B cell (primary cell): ENCODE results near the gene ITLN1.
"Not testable (repeated sequence)": the region's sequence is repeated elsewhere in the genome, so short reads cannot be mapped to it uniquely, and the experiment has no call there.

Experiments used
- EZH2 ChIP-seq: IDR thresholded peaks from 2 replicates; pipeline ENCODE4 v1.6.1; 2012; ENCODE audit warnings: borderline replicate concordance, low read depth, mild to moderate bottlenecking, moderate library complexity, low read length; ENCODE audit not compliant: insufficient read depth, poor library complexity, severe bottlenecking
- TF ChIP-seq, protein P1 (sequence below): fragments of 200-600 bp; IDR thresholded peaks from one replicate; pipeline ENCODE4 v1.8.0; 2022; ENCODE audit warnings: antibody characterized with exemption, mild to moderate bottlenecking

DNA sequence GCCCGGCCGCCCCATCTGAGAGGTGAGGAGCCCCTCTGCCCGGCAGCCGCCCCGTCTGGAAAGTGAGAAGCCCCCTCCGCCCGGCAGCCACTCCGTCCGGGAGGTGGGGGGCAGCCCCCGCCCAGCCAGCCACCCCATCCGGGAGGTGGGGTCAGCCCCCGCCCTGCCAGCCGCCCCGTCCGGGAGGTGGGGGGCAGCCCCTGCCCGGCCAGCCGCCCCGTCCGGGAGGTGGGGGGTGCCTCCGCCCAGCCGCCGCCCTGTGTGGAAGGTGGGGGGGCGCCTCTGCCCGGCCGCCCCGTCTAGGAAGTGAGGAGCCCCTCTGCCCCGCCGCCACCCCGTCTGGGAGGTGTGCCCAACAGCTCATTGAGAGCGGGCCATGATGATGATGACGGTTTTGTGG is 48.3 kb upstream of the ITLN1 start:
- TF ChIP-seq, protein P1, sequence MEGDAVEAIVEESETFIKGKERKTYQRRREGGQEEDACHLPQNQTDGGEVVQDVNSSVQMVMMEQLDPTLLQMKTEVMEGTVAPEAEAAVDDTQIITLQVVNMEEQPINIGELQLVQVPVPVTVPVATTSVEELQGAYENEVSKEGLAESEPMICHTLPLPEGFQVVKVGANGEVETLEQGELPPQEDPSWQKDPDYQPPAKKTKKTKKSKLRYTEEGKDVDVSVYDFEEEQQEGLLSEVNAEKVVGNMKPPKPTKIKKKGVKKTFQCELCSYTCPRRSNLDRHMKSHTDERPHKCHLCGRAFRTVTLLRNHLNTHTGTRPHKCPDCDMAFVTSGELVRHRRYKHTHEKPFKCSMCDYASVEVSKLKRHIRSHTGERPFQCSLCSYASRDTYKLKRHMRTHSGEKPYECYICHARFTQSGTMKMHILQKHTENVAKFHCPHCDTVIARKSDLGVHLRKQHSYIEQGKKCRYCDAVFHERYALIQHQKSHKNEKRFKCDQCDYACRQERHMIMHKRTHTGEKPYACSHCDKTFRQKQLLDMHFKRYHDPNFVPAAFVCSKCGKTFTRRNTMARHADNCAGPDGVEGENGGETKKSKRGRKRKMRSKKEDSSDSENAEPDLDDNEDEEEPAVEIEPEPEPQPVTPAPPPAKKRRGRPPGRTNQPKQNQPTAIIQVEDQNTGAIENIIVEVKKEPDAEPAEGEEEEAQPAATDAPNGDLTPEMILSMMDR: not testable (repeated sequence)
- not testable (repeated sequence) for TF ChIP-seq EZH2
